ENCODE data around the gene ARHGEF7.

DNA sequence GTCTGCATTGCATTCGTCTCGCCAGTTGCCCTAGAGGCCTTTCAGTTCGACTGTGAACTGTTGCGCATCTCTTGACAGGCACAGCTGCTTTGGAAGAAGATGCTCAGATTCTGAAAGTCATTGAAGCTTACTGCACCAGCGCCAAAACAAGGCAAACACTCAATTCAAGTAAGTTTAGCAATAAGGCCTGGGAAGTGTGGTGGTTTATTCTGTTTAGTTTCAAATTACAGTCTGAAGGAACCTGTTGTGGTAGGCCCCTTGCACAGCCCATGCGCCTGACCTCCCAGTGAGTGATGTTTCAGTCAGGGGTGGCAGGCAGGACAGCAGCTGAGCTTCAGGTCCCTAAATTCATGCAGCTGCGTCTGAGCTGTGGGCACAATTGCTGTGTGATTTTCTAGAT is 173.2 kb downstream of the ARHGEF7 start:
- TF ChIP-seq ZNF274 (IDR thresholded peaks at IDR 0.05; ENCODE audit: low read depth, low read length) (no peak), YY1 (IDR thresholded peaks at IDR 0.05; ENCODE audit: insufficient read depth, insufficient read length) (no peak)
